Endometrial microvascular endothelial cells (primary cell): ENCODE results near the gene NAALADL2. TPM values are rescaled to one million over a fixed set of nuclear protein-coding genes. Genes with fewer than 3 reads are reported as not detected.
"Not testable (repeated sequence)": the region's sequence is repeated elsewhere in the genome, so short reads cannot be mapped to it uniquely, and the experiment has no call there.

Experiments used
- in situ Hi-C: cut with HindIII; loops from 2 replicates; pipeline ENCODE4 v1.10.0; 2017; ENCODE audit warnings: low sequenced_read_pairs, low pct_unique_long_range_greater_than_20kb; ENCODE audit errors: inconsistent ontology term
- total RNA-seq: library from RNA; depleted of rRNA; stranded (reverse); fragments of >200 nt; gene quantifications from one replicate; pipeline ENCODE4 v1.2.3, GENCODE V29; 2015; ENCODE audit errors: inconsistent ontology term

Gene NAALADL2
- total RNA-seq, 1 donor from 2014 or later = not detected

GRCh38 chr3:175552929-175553328 lies 693.8 kb downstream of the NAALADL2 start:
- in situ Hi-C loops = no loop called here

DNA sequence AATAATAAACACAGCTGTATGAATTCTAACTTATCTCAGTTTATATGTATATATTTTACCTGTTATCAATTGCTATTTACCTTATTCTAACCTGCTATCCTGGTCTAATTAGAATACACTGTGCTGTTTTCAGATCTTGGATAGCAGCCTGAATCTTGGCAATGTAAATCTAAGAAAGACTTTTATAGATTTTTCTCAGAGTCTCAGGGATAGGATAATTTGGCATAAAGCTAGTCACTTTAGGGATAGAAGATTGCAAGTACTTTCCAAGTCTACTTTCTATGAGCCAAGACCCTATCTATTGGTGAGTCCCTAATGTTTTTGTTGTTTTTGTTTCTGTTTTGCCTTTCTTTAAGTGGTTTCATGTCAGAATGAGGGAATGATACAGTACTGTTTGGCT lies 695.7 kb downstream of the NAALADL2 start:
- in situ Hi-C loops = no loop called here

DNA sequence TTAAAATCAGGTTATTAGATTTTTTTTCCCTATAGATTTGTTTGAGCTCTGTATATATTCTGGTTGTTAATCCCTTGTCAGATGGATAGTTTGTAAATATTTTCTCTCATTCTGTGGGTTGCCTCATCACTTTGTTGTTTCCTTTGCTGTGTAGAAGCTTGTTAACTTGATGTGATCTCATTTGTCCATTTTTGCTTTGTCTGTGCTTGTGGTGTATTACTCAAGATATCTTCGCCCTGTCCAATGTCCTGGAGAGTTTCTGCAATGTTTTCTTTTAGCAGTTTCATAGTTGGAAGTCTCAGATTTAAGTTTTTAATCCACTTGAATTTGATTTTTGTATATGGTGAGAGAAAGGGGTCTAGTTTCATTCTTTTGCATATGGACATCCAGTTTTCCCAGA lies 699.1 kb downstream of the NAALADL2 start:
- in situ Hi-C loops = no loop called here

DNA sequence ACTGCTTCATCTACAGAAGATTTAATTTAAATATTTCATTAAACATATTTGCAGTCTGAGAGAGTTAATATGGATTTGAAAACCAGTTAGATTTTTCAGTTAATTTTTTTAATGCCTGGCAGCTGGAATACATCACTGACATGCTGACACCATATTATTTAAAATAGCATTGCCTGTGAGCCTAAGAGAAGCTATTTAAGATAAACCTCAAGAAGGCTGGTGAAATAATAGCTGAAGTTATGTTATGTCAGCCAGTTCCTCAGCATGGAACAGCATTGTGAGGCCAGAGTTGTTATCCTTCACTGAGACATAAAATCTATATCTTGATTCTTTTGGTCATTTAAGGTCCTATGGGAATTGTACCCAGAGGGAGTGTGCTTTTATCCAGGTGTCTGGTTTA lies 705.2 kb downstream of the NAALADL2 start:
- in situ Hi-C loops = no loop called here

DNA sequence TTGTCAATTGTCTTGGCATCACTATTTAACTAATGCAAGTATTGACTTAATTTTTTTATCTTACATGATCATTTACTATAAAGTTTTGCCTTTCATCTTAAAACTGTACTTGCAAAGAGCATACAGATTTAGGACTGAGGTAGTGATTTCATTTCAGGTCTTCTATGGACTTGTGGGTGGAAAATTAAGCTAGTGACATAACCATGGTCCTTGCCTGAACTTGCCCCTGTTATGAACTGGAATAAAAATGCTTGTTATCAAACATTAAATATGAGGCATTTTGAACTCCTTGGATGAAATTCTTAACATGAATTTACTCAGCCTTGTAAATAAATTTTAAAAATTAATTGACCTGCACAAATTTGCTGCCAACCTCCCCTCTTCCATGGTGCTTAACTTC lies 712.0 kb downstream of the NAALADL2 start:
- in situ Hi-C loops = no loop called here

- in situ Hi-C loops = no loop called here
Measured at GRCh38 chr3:175573226-175573625, 714.1 kb downstream of the NAALADL2 start.

DNA sequence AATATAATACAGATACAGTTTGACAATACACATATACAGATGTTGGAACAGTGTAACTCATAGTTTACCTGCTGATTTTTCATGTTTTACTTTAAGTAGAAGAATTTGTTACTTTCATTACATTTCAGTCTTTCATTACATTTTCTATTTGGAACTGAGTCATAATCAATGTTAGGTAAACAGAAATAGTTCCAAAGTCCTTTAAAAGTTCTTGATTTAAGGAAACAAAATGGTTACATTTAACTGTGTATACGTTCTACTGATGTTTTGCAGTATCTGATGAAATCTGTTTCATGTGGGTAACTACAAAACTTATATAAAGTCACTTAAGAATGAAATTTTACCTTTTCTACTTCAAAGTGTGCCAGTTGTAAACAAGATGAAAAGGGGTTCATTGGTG lies 721.2 kb downstream of the NAALADL2 start:
- in situ Hi-C loops = no loop called here

GRCh38 chr3:175585898-175586297 lies 726.8 kb downstream of the NAALADL2 start:
- in situ Hi-C loops = no loop called here

DNA sequence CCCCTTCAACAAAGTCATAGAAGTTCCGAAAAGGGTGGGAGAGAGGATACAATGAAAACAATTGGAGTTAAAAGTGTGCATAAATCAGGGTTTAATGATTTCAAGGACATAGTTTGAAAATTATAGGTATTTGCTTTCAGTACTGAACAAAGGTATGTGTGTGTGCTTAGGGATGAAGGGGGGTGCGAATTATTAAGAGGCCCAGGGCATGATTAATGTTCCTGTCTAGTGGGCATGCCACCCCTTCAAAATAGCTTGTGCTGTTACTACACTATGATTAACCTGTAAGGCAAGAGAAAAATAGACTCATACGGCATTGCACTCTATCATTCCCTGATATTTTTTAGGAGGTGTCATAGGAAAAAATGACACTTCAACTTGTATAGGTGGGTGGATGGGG lies 731.6 kb downstream of the NAALADL2 start:
- in situ Hi-C loops = no loop called here

- in situ Hi-C loops = no loop called here
Measured at GRCh38 chr3:175591375-175591774, 732.2 kb downstream of the NAALADL2 start.

GRCh38 chr3:175593331-175593730 lies 734.2 kb downstream of the NAALADL2 start:
- in situ Hi-C loops = no loop called here

DNA sequence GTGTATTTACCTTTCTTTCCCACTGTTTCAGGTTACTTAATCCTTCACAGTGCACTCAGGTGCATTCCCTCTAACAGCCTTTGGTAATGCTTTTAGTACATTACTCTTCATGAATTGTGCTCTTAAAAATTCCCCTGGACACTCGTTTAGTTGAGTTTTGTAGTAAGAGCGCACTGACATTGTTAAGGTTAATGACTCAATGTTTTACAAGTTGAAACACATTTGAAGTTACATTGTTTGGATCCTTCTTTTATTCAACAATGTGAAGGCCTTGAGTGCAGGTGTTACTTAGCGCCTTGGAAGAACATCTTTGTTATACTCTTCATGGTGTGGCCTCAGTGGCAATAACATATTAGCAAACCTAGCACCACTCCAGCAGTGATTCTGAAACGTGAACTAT lies 739.6 kb downstream of the NAALADL2 start:
- in situ Hi-C loops = no loop called here

- in situ Hi-C loops = no loop called here
Measured at GRCh38 chr3:175601521-175601920, 742.4 kb downstream of the NAALADL2 start.

DNA sequence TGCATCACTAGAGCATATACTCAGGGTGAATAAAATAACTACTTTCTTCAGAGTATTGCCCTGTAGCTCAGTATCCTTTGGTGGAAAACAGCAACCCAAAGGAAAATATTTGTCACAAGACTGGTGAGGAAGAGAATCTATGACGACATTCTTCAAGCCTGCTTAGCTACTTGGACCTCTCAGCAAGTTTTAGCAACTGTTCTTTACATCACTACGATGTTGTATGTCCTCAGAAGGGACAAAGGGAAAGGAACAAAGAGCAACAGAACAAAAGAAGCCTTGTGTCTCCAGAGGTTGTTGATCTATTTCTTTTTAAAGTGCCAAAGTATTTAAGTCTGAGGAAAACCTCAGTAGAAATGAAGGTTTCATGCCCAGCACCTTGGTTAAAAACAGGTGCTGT lies 746.7 kb downstream of the NAALADL2 start:
- in situ Hi-C loops = no loop called here

- in situ Hi-C loops = no loop called here
Measured at GRCh38 chr3:175606650-175607318, 747.6 kb downstream of the NAALADL2 start.

DNA sequence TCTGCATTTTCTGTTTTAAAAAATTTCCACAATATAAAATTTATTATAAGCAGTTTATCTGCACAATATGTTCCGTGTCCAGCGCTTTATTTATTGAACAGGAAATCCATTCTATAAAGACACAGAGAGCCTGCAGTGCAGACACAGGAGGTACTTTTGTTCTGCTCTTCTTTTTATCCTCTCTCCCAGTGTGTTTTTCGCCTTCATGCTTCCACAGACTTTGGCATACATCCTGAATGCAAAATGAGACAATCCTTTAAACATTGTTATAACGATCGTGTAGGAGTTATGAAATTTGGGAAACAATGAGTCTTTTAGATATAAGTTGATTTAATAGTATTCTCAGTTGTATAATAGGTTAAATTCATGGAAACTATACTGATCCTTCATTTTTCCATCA lies 749.2 kb downstream of the NAALADL2 start:
- in situ Hi-C loops = no loop called here

DNA sequence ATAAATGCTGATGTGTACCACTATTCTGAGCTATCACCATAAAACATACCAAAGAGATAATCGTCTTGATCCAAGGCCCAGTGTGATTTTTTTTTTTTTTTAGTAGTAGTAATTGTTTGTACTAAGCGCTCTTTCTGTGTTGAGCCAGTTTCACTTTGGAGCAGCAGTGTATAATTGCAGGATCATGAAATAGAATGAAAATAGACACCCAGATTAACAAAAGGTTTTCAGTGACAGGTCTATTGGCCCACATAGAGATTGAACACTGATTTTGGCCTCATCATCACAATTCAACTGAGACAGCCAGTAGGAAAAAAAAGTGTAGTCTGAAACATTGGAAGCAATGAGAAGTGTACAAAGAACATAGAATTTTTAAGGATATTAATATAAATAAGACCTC lies 749.8 kb downstream of the NAALADL2 start:
- in situ Hi-C loops = no loop called here

DNA sequence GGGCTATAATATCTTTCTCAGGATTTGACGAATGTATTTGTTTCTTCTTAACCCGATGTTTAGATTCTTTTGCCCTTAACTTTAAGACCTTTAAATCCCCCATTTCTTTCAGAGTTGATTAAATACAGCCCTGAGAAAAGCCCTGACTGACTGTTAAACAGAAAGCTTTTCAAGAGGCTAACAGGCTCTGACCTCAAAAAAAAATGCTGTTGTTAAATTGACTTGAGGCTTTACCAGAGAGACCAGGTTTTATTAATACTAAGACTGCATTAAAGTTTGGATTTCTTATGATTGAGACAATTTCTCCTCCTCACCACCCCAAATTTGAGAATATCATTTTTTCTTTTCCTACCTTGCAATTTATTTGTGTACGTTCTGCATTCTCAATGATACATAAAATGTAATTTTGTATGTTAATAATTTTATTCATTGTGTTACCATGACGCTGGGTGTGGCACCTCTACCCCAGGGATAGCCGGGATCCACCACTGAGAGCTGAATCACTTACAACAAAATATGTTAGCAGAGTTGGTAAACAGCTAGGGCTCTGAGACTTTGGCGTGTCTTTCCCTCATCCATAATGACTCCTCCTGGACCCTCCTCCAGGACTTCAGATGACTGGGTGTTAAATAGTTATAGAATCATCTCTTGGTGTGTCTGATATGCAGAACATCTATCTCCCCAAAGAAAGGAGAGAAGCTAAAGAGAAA lies 753.5 kb downstream of the NAALADL2 start:
- in situ Hi-C loops = no loop called here

DNA sequence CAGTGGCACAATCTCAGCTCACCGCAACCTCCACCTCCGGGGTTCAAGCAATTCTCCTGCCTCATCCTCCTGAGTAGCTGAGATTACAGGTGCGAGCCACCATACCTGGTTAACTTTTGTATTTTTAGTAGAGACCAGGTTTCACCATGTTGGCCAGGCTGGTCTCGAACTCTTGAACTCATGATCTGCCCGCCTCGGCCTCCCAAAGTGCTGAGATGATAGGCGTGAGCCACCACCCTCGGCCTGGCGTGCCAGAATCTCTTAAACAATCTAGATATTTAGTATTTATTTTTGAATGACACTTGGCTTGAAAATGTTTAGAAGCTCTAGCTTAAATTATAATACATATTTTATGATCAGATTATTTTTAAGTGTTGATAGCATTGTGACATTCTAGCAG lies 755.0 kb downstream of the NAALADL2 start:
- in situ Hi-C loops = not testable (repeated sequence)

- in situ Hi-C loops = no loop called here
Measured at GRCh38 chr3:175617247-175617646, 758.1 kb downstream of the NAALADL2 start.

DNA sequence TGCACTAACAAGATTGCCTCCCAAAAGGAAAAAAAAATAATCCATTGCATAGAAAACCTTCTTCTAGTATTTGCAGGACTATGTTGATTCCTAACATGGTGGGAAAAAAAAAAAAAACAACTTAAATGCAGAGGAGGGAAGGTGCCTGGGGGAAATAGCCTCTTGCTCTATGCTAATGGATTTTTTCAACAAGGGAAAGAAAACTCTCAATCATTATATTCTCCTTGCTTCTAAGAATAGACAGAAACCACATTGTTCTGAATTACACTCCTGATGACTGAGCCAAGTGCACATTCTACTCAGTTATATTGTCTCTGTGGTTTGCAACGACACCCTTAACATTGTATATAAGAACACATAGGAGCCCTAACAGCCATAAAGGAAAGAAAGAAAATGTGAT lies 760.2 kb downstream of the NAALADL2 start:
- in situ Hi-C loops = no loop called here
